ENCODE data around the gene PIH1D2.
"Not testable (repeated sequence)": the region's sequence is repeated elsewhere in the genome, so short reads cannot be mapped to it uniquely, and the experiment has no call there.

PIH1D2 gene

GRCh38 chr11:112057170-112057569 is 16.6 kb downstream of the PIH1D2 start:
- DNase-seq (ENCODE audit: low spot score) = no peak

GRCh38 chr11:112051768-112052167 is 22.0 kb downstream of the PIH1D2 start:
- DNase-seq (ENCODE audit: low spot score) = no peak

GRCh38 chr11:112050721-112051120 is 23.1 kb downstream of the PIH1D2 start:
- no peak for DNase-seq (ENCODE audit: low spot score)

- no peak for DNase-seq (ENCODE audit: low spot score)
These were observed 24.0 kb downstream of the PIH1D2 start for GRCh38 chr11:112049777-112050176.

- not testable (repeated sequence) for DNase-seq (ENCODE audit: low spot score)
These were observed 25.6 kb downstream of the PIH1D2 start for GRCh38 chr11:112048256-112048655.

GRCh38 chr11:112046647-112047046 is 27.2 kb downstream of the PIH1D2 start:
- not testable (repeated sequence) for DNase-seq (ENCODE audit: low spot score)

GRCh38 chr11:112044961-112045360 is 28.9 kb downstream of the PIH1D2 start:
- DNase-seq (ENCODE audit: low spot score) = no peak

- no peak for DNase-seq (ENCODE audit: low spot score)
These were observed 30.9 kb downstream of the PIH1D2 start for GRCh38 chr11:112042961-112043304.

- DNase-seq (ENCODE audit: low spot score) = no peak
These were observed 31.5 kb downstream of the PIH1D2 start for GRCh38 chr11:112042161-112042960.

- no peak for DNase-seq (ENCODE audit: low spot score)
These were observed 36.3 kb downstream of the PIH1D2 start for GRCh38 chr11:112037527-112037926.

- DNase-seq (ENCODE audit: low spot score) = no peak
These were observed 39.9 kb downstream of the PIH1D2 start for GRCh38 chr11:112033902-112034301.

- DNase-seq (ENCODE audit: low spot score) = no peak
These were observed 44.4 kb downstream of the PIH1D2 start for GRCh38 chr11:112029460-112029859.

GRCh38 chr11:112026784-112027410 is 46.9 kb downstream of the PIH1D2 start:
- DNase-seq (ENCODE audit: low spot score) = not testable (repeated sequence)

GRCh38 chr11:112025707-112026106 is 48.1 kb downstream of the PIH1D2 start:
- DNase-seq (ENCODE audit: low spot score) = no peak

- peak; percentile 80 for DNase-seq (ENCODE audit: low spot score)
These were observed 48.8 kb downstream of the PIH1D2 start, which contains the start of gene DLAT for GRCh38 chr11:112024773-112025678. Gene DLAT (plus strand): TSS chr11:112025408. CDS start chr11:112025473, 65 bp downstream.

GRCh38 chr11:112024178-112024772 is 49.5 kb downstream of the PIH1D2 start:
- DNase-seq (ENCODE audit: low spot score) = no peak

- DNase-seq (ENCODE audit: low spot score) = no peak
These were observed 50.7 kb downstream of the PIH1D2 start for GRCh38 chr11:112023104-112023503.

- no peak for DNase-seq (ENCODE audit: low spot score)
These were observed 54.8 kb downstream of the PIH1D2 start for GRCh38 chr11:112019066-112019465.
